ENCODE measurements around the gene UAP1L1. TPM values are rescaled to one million over a fixed set of nuclear protein-coding genes. Genes with fewer than 3 reads are reported as not detected.
A peak's percentile ranks its signal among the peaks of the same experiment; 100 is the strongest.

The UAP1L1 gene
- polyA plus RNA-seq, 1 donor (not counting 4 experiments of a cell fraction or from before 2014, with no cell fraction given) = 2.7 TPM

GRCh38 chr9:137128158-137128861 is 51.0 kb downstream of the UAP1L1 start:
- Histone ChIP-seq H3K36me3 (ENCODE audit: control insufficient read depth in 2 of 2, extremely low read depth in 1 of 2, insufficient read depth in 2 of 2, low read length in 2 of 2) (no peaks in the 10 kb centered on the region), H3K27me3 (ENCODE audit: control insufficient read depth, extremely low read depth, insufficient read depth, low read length) (no peaks in the 10 kb centered on the region), H2AFZ (ENCODE audit: control insufficient read depth, low read length) (no peak overlapping the region), H3K4me3 (ENCODE audit: control insufficient read depth in 2 of 3, extremely low read depth in 1 of 3, insufficient read depth in 2 of 3, low read depth in 1 of 3, low read length in 3 of 3) (peak overlapping the region; percentile 57 to 88 (median 86)), H3K9me3 (ENCODE audit: control insufficient read depth, low read depth, low read length) (no peaks in the 10 kb centered on the region), H4K20me1 (ENCODE audit: control insufficient read depth, extremely low read depth, insufficient read depth, low read length) (peaks cover 2% of the 10 kb centered on the region), H3K9ac (ENCODE audit: control insufficient read depth, extremely low read depth, insufficient read depth, low read length) (peak overlapping the region; percentile 80), H3K4me1 (ENCODE audit: control insufficient read depth, extremely low read depth, insufficient read depth, low read length) (peaks cover 15% of the 10 kb centered on the region), H3K27ac (ENCODE audit: control insufficient read depth, insufficient read depth, low read length) (peak overlapping the region; percentile 56), H3K79me2 (ENCODE audit: control insufficient read depth, insufficient read depth, low read length) (peaks cover 31% of the 10 kb centered on the region), H3K4me2 (ENCODE audit: control insufficient read depth, extremely low read depth, insufficient read depth, low read depth, low read length) (peak overlapping the region; percentile 92), H3K9me1 (ENCODE audit: control insufficient read depth, extremely low read depth, insufficient read depth, low read length) (no peaks in the 10 kb centered on the region)
- DNase-seq (ENCODE audit: low read depth, low spot score) (no peak), FAIRE-seq (no peak)
- TF ChIP-seq CTCF (optimal IDR thresholded peaks at IDR 0.05 in 1 of 3, IDR thresholded peaks at IDR 0.05 in 1 of 3, conservative IDR thresholded peaks at IDR 0.05 in 1 of 3; ENCODE audit: extremely low read depth in 1 of 3, insufficient read depth in 2 of 3, low read length in 3 of 3) = no peak
- TF ChIP-seq EZH2 (IDR thresholded peaks at IDR 0.05; ENCODE audit: low read length) = no peak
- dilution Hi-C loops (cut with MboI; ENCODE audit: extremely low pct_ligation_motif_present, low sequenced_read_pairs) = no loop called here

- Histone ChIP-seq H3K27me3 (ENCODE audit: control insufficient read depth, extremely low read depth, insufficient read depth, low read length) (no peaks in the 10 kb centered on the region), H3K27ac (ENCODE audit: control insufficient read depth, insufficient read depth, low read length) (peak overlapping the region; percentile 56), H3K9me1 (ENCODE audit: control insufficient read depth, extremely low read depth, insufficient read depth, low read length) (no peaks in the 10 kb centered on the region), H3K9ac (ENCODE audit: control insufficient read depth, extremely low read depth, insufficient read depth, low read length) (peak overlapping the region; percentile 80), H3K36me3 (ENCODE audit: control insufficient read depth in 2 of 2, extremely low read depth in 1 of 2, insufficient read depth in 2 of 2, low read length in 2 of 2) (no peaks in the 10 kb centered on the region), H3K4me1 (ENCODE audit: control insufficient read depth, extremely low read depth, insufficient read depth, low read length) (peaks cover 15% of the 10 kb centered on the region), H2AFZ (ENCODE audit: control insufficient read depth, low read length) (peak overlapping the region; percentile 94), H4K20me1 (ENCODE audit: control insufficient read depth, extremely low read depth, insufficient read depth, low read length) (no peaks in the 10 kb centered on the region), H3K79me2 (ENCODE audit: control insufficient read depth, insufficient read depth, low read length) (peaks cover 31% of the 10 kb centered on the region), H3K4me3 (ENCODE audit: control insufficient read depth in 2 of 3, extremely low read depth in 1 of 3, insufficient read depth in 2 of 3, low read depth in 1 of 3, low read length in 3 of 3) (peak overlapping the region; percentile 57 to 88 (median 86)), H3K9me3 (ENCODE audit: control insufficient read depth, low read depth, low read length) (no peaks in the 10 kb centered on the region), H3K4me2 (ENCODE audit: control insufficient read depth, extremely low read depth, insufficient read depth, low read depth, low read length) (peak overlapping the region; percentile 92)
- TF ChIP-seq CTCF (optimal IDR thresholded peaks at IDR 0.05 in 1 of 3, IDR thresholded peaks at IDR 0.05 in 1 of 3, conservative IDR thresholded peaks at IDR 0.05 in 1 of 3; ENCODE audit: extremely low read depth in 1 of 3, insufficient read depth in 2 of 3, low read length in 3 of 3) = no peak
- no peak for TF ChIP-seq EZH2 (IDR thresholded peaks at IDR 0.05; ENCODE audit: low read length)
- FAIRE-seq (no peak), DNase-seq (ENCODE audit: low read depth, low spot score) (no peak)
- dilution Hi-C loops (cut with MboI; ENCODE audit: extremely low pct_ligation_motif_present, low sequenced_read_pairs) = no loop called here
These were observed 51.6 kb downstream of the UAP1L1 start for GRCh38 chr9:137128862-137129455.

All from keratinocyte (primary cell).